Vagina (tissue), 2 donors: Measurements from ENCODE around the gene CALML5. TPM values are rescaled to one million over a fixed set of nuclear protein-coding genes. Genes with fewer than 3 reads are reported as not detected.

Experiments used
- DNase-seq, 2 donors: peaks; one replicate each; pipeline ENCODE4 v3.0.0-alpha.2; 2017; ENCODE audit errors: extremely low spot score in 2 of 2
- H3K27ac ChIP-seq: fragments of 200-600 bp; sonication (generic); one replicate; pipeline ENCODE4 v1.5.1; 2019
- H3K27me3 ChIP-seq: fragments of 200-600 bp; sonication (generic); one replicate; pipeline ENCODE4 v1.5.1; 2019
- H3K36me3 ChIP-seq, 2 donors: fragments of 200-600 bp; sonication (generic); one replicate each; pipeline ENCODE4 v1.5.1; 2017 to 2019
- H3K4me1 ChIP-seq: fragments of 200-600 bp; sonication (generic); one replicate; pipeline ENCODE4 v1.5.1; 2019
- H3K4me3 ChIP-seq, 2 donors: fragments of 200-600 bp; sonication (generic); 1 replicate in 1 of 2; 2 replicates in 1 of 2; pipeline ENCODE4 v1.5.1; 2016 to 2019
- H3K9me3 ChIP-seq: fragments of 200-600 bp; sonication (generic); one replicate; pipeline ENCODE4 v1.5.1; 2019
- POLR2A ChIP-seq, 2 donors: fragments of 450-650 bp; IDR thresholded peaks; one replicate each; pipeline ENCODE4 v1.6.1; 2017; ENCODE audit warnings: antibody characterized with exemption in 2 of 2, mild to moderate bottlenecking in 2 of 2, moderate library complexity in 2 of 2
- POLR2AphosphoS5 ChIP-seq, 2 donors: sonication (generic); formaldehyde crosslinking; IDR thresholded peaks; one replicate each; pipeline ENCODE4 v1.9.0; 2017; ENCODE audit warnings: antibody characterized with exemption in 2 of 2, mild to moderate bottlenecking in 2 of 2, low read depth in 1 of 2; ENCODE audit not compliant: insufficient read depth in 1 of 2
- intact Hi-C: fragments of 100-400 bp; cut with DNase I; formaldehyde crosslinking; loops from one replicate; pipeline ENCODE4 v1.15.1; 2023
- total RNA-seq: library from RNA; depleted of rRNA; stranded (reverse); fragments of >200 nt; gene quantifications from one replicate; pipeline ENCODE4 v1.2.3, GENCODE V29; 2016
- TF ChIP-seq, protein P1 (sequence below), 3 experiments: fragments of 450-650 bp in 2 of 3; fragments of 200-600 bp in 1 of 3; sonication (generic) in 1 of 3; IDR thresholded peaks; one replicate each; pipeline ENCODE4 v1.5.1; 2017 to 2019; ENCODE audit warnings: antibody characterized with exemption in 3 of 3, mild to moderate bottlenecking in 2 of 3, moderate library complexity in 2 of 3

The CALML5 gene
- total RNA-seq, 1 donor from 2014 or later, result 102 TPM

GRCh38 chr10:5532618-5533097 lies 33.3 kb upstream of the CALML5 start:
- no peak overlapping the region for H3K4me3 ChIP-seq
- H3K9me3 ChIP-seq, result no peaks in the 10 kb centered on the region
- no peak overlapping the region for H3K27ac ChIP-seq
- DNase-seq, result no peak
- H3K27me3 ChIP-seq, result no peaks in the 10 kb centered on the region
- H3K4me1 ChIP-seq, result peaks cover 21% of the 10 kb centered on the region
- H3K36me3 ChIP-seq, result no peaks in the 10 kb centered on the region
- intact Hi-C loops, result loop anchor here (10.0 kb wide), 2 partner anchors 88 to 92 kb away; no protein-coding TSS in a partner anchor
- TF ChIP-seq POLR2AphosphoS5 (IDR thresholded peaks at IDR 0.05; ENCODE audit: insufficient read depth in 1 of 2, low read depth in 1 of 2) (no peak), POLR2A (IDR thresholded peaks at IDR 0.05) (no peak)
- TF ChIP-seq, protein P1, sequence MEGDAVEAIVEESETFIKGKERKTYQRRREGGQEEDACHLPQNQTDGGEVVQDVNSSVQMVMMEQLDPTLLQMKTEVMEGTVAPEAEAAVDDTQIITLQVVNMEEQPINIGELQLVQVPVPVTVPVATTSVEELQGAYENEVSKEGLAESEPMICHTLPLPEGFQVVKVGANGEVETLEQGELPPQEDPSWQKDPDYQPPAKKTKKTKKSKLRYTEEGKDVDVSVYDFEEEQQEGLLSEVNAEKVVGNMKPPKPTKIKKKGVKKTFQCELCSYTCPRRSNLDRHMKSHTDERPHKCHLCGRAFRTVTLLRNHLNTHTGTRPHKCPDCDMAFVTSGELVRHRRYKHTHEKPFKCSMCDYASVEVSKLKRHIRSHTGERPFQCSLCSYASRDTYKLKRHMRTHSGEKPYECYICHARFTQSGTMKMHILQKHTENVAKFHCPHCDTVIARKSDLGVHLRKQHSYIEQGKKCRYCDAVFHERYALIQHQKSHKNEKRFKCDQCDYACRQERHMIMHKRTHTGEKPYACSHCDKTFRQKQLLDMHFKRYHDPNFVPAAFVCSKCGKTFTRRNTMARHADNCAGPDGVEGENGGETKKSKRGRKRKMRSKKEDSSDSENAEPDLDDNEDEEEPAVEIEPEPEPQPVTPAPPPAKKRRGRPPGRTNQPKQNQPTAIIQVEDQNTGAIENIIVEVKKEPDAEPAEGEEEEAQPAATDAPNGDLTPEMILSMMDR (IDR thresholded peaks at IDR 0.05), result no peak

GRCh38 chr10:5532307-5532605 lies 32.9 kb upstream of the CALML5 start:
- DNase-seq, result no peak
- no peak overlapping the region for H3K27ac ChIP-seq
- TF ChIP-seq, protein P1 (IDR thresholded peaks at IDR 0.05), result no peak
- no peaks in the 10 kb centered on the region for H3K27me3 ChIP-seq
- intact Hi-C loops, result loop anchor here (10.0 kb wide), 2 partner anchors 87 to 93 kb away; no protein-coding TSS in a partner anchor
- H3K9me3 ChIP-seq, result no peaks in the 10 kb centered on the region
- H3K36me3 ChIP-seq, result no peaks in the 10 kb centered on the region
- no peak overlapping the region for H3K4me3 ChIP-seq
- H3K4me1 ChIP-seq, result peaks cover 21% of the 10 kb centered on the region

DNA sequence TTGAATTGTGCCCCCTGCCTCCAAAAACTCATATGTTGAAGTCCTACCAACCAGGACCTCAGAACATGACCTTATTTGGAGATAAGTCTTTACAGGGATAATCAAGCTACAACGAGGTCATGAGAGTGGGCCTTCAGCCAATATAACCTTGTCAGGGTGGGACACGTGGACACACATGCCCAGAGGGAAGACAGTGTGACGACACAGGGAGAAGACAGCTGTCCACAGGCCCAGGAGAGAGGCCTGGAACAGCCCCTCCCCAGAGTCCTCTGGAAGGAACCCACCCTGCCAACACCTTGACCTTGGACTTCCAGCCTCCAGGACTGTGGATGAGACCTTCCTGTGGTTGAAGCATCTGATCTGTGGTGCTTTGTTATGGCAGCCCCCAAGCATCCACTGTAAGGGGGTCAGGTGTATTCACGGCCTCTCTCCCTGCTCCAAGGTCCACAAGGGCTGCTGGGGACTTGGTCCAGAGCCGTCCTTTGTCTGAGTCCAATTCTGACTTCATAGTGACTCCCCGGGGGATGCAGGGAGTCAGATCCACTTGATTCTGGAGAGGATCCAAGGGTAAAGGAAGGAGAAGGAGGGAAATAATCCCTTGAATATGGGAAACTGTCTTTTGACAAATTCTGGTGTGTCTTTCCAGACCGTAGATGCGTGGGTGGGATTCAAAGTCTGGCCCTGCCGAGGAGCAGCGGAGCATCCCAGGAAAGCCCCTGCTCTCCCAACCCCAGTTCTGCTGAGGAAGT lies 32.4 kb upstream of the CALML5 start:
- Histone ChIP-seq H3K36me3 (no peaks in the 10 kb centered on the region), H3K9me3 (no peaks in the 10 kb centered on the region), H3K27me3 (no peaks in the 10 kb centered on the region), H3K4me3 (no peak overlapping the region), H3K4me1 (peaks cover 21% of the 10 kb centered on the region), H3K27ac (no peak overlapping the region)
- intact Hi-C loops, result loop anchor here (10.0 kb wide), 2 partner anchors 87 to 93 kb away; no protein-coding TSS in a partner anchor
- no peak for DNase-seq
- no peak for TF ChIP-seq POLR2AphosphoS5 (IDR thresholded peaks at IDR 0.05; ENCODE audit: insufficient read depth in 1 of 2, low read depth in 1 of 2)

DNA sequence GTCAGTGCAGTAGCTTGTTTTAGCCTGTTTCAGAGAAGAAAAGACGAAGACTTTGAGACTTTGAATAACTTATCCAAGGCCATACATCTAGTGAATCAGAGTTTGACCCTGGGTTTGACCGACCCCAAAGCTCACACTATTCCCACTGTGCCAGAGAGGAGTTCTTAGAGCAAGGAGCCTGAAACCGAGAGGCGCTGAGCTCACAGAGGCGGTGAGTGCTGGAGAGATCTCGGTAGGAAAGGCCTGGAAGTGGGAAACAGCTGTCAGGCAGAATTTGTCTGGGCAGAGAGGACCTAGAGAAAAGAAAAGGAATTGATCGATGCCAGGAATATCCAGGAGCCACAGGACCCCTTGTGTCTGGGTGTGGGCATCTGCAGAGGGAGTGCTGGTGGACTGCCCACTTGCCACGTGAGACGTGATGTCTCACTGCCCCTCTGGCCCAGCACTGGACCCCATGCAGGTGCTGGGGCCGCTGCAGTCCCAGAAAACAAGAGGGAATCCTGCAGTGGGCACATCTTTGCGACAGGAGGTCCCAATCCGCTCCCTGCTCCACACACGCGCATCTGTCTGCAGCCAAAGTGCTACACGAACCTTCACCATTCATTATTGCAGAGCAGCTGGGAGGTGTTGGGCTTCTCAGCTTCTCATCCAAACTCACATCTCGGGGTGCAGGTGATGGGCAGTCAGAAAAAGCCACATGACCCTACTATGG lies 31.6 kb upstream of the CALML5 start:
- DNase-seq, result no peak
- Histone ChIP-seq H3K9me3 (no peaks in the 10 kb centered on the region), H3K4me3 (no peak overlapping the region), H3K36me3 (no peaks in the 10 kb centered on the region), H3K27me3 (no peaks in the 10 kb centered on the region), H3K4me1 (peaks cover 21% of the 10 kb centered on the region), H3K27ac (peak overlapping the region; percentile 2)
- no peak for TF ChIP-seq POLR2A (IDR thresholded peaks at IDR 0.05)
- TF ChIP-seq POLR2AphosphoS5 (IDR thresholded peaks at IDR 0.05; ENCODE audit: insufficient read depth in 1 of 2, low read depth in 1 of 2), result no peak
- TF ChIP-seq, protein P1 (IDR thresholded peaks at IDR 0.05), result no peak
- intact Hi-C loops, result loop anchor here (10.0 kb wide), 2 partner anchors 86 to 94 kb away; no protein-coding TSS in a partner anchor

- TF ChIP-seq, protein P1 (IDR thresholded peaks at IDR 0.05), result no peak
- TF ChIP-seq POLR2AphosphoS5 (IDR thresholded peaks at IDR 0.05; ENCODE audit: insufficient read depth in 1 of 2, low read depth in 1 of 2), result no peak
- no peak for TF ChIP-seq POLR2A (IDR thresholded peaks at IDR 0.05)
- no peaks in the 10 kb centered on the region for H3K27me3 ChIP-seq
- intact Hi-C loops, result loop anchor here (10.0 kb wide), 2 partner anchors 86 to 94 kb away; no protein-coding TSS in a partner anchor
These were observed 31.0 kb upstream of the CALML5 start for GRCh38 chr10:5530412-5530806.

More at GRCh38 chr10:5530412-5530806, 31.0 kb upstream of the CALML5 start:
- peaks cover 20% of the 10 kb centered on the region for H3K4me1 ChIP-seq
- no peak for DNase-seq
- H3K27ac ChIP-seq, result peak overlapping the region; percentile 14
- no peaks in the 10 kb centered on the region for H3K9me3 ChIP-seq
- H3K4me3 ChIP-seq, result no peak overlapping the region
- H3K36me3 ChIP-seq, result no peaks in the 10 kb centered on the region
